GM19240 (cell line): ENCODE results near the gene USP46.

Experiments
- DNase-seq: peaks from one replicate; pipeline ENCODE4 v3.0.0; 2011; ENCODE audit warnings: low spot score; ENCODE audit not compliant: insufficient read length

Gene USP46

DNA sequence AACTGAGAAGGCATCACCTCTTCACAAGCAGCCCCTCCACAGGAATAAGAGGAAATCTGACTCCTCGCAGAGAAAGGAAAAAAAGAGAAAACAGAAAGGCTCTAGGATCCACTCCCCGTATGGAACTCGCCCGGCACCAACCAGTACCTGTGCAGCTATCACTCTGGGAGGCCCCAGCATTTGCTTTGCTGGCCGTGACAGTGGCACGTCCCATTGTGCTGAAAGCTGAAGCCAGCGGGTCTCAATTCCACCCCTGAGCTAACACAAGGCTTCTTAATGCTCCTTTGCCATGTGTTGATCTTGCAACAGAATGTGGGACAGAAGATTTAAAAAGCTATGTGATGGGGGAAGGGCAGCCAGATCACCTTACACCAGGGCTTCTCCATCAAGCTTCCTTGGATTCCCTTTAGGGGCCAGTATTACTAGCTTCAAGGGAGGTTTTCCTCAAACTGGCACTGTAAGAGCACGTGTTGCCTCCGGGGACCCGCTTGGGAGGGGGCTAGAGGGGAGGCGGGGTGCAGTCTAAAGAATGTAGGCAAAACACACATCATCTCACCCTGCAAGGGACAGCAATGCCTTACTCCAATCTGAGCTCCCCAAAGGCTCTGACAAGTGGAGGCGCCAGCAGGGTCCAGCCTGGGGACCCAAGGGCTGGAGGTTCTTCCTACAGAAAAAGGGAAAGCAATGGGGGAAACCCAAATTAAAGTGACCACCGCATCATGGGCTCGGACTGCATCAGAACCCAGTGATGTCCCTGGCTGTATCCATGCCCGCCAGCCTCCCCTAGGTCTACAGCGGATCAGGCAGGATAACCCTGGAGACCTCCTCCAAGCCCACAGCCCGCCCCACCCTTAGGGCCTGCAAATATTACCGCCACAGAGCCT lies 1.2 kb downstream of the USP46 start:
- DNase-seq: no peak

DNA sequence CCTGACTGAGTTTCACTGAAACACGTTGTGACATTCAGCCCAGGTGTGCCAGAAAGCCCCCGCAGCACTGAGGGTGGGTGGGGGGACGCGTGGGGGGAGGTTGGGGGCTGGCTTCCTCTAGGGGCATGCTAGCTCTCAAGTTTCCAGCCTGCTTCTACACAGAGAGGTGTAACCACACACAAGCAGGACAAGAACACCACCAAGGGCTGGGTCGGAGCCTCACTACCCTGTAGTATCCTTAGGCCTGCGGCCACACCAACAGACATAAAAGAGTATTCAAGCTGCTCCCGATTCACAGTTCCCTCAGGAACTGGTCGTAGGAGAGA lies 1.8 kb downstream of the USP46 start:
- DNase-seq: no peak

DNA sequence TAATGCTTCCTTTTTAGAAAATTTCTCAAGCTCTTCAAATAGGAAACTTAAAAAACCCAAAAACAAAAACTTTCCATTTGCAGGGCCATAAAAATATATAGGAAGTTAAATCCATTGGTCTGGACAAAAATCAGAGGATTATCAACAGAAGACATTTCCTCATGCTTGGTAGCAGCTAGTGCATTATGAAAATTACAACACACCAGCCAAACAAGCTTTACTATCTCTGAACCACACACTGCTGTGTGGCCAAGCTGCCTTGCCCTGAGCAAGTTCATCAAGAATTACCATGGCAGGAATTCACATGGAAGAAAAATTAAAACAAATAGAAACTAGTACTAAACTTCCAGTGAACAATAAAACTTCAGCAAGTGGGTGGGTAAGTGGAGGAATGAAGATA lies 3.6 kb downstream of the USP46 start:
- no peak for DNase-seq

DNA sequence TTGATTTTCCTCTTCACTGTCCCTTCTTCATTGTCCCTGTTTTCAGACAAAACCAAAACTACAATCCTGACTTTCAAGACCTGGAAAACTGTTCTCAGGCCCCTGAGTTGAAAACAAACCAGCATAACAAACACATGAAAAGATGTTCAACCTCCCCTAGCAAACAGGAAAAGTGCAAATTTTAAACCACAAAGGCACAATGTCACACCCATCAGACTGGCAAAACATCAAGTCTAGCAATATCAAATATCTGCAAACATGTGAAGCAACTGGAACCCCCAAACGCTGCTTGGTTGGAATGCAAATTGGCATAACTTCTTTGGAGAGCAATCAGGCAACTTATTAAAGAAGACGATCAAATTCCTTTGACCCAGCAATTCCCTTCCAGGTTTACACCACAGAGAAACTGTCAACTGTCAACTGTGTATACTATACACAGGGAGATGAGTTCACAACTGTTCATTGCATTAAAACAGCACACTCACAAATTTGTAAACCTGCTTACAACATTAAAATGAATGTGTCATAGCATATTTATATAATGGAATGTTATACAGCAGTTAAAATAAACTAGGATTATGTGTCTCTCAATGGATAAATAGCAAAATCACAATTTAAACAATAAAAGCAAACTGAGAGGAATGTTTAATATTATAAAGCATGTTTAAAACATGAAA lies 7.0 kb downstream of the USP46 start:
- no peak for DNase-seq

DNA sequence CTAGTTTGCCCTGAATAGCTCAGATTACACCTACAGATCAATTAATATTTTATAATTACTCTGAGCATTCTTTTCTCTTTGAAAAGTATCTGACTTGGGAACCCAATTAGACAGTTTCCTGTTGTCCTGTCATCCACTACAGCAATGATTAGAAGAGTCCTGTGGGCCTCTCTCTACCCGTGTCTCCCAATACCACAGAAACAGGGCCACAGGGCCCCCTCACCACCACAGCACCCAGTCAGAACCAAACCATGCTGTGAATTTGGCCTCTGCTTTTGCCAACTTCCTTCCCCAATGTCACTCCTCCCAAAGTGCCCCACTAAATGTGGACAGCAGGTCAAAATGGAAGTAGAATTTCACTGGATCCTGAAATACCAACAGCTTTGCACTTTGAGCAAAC lies 10.3 kb downstream of the USP46 start:
- no peak for DNase-seq

DNA sequence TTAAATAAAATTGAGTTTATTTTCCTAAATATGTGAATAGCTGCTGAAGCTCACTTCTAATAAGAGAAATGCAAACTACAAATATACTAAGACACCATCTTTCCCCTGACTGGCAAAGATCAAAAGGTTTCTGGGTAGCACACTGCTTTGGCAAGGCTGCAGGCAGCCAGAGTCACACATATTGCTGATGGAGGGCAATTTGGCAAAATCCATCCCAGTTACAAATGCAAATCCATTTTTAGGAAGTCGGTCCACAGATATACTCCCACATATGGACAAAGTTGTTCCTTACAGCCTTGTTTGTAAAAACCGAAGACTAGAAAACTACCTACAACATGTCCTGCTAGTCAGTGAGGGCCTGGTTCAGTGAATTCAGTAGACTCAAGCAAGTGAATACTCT lies 12.4 kb downstream of the USP46 start:
- no peak for DNase-seq

DNA sequence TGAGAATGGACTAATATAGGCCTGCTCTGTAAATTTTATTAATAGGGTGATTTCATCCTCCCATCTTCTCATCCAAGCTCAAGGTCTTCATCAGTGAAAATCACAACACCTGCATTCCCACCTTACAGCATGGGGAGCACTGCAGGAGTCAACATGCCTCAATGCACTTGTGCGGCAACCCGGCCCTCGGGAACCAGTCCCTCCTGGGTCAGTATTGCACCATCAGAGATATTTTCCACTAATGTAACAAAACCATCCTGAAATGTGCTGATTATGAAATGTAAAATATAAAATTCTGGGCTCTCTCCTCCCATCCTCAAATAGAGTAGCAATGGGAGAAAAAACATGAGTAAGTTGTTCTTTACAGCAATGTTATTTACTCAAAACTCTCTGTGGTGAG lies 13.0 kb downstream of the USP46 start:
- no peak for DNase-seq

DNA sequence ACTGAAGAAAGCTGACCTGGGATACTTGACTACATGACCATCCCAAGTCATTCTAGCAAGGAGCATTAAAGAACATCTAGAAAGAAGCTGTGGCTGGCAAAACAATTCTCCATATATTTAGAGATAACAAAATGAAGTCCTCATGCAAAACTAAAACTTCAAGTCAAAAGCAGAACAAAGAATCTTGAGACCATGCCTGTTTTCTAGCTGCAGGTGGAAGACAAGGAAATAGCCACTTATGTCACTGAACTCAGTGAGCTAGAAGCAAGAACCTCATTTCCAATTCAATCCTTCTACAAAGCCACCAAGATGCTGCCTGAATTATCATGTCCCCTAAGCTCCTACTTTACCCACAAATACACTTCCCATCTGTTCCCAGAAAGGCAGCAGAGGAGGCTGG lies 13.8 kb downstream of the USP46 start:
- no peak for DNase-seq

DNA sequence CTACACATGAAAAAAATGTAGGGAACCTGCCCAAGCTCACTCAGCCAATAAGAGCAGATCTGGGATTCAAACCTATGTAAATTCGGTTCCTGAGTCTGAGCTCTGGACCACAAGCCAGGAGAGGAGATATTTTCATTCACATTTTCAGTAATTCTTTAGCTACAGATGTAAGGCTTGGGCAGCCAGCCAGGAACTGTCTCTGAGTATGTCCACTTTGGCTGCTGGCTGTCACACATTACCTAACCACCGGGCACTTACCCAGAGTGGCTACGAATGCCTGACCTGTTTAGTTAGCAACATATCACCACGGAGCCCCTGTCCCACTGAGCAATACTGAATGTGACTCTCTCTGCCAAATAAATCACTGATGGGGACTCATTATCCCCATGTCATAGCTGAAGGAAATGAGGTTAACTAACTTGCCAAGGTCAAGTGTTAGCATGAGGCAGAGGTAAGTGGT lies 15.3 kb downstream of the USP46 start:
- no peak for DNase-seq

DNA sequence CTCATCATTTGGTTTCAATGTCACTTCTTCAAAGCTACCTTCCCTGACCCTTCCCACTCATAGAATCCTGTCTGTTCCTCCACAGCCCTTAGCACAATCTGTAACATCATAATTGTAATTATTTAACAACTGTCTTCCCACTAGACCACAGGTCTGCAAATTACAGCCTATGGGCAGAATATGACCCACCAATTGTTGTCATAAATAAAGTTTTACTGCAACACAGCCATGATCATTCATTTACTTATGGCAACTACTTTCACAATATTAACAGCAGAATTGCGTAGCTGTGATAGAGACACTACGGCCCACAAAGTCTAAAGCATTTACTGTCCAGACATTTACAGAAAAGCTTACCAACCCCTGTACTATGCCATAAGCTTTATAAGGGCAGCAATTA lies 15.9 kb downstream of the USP46 start:
- no peak for DNase-seq

DNA sequence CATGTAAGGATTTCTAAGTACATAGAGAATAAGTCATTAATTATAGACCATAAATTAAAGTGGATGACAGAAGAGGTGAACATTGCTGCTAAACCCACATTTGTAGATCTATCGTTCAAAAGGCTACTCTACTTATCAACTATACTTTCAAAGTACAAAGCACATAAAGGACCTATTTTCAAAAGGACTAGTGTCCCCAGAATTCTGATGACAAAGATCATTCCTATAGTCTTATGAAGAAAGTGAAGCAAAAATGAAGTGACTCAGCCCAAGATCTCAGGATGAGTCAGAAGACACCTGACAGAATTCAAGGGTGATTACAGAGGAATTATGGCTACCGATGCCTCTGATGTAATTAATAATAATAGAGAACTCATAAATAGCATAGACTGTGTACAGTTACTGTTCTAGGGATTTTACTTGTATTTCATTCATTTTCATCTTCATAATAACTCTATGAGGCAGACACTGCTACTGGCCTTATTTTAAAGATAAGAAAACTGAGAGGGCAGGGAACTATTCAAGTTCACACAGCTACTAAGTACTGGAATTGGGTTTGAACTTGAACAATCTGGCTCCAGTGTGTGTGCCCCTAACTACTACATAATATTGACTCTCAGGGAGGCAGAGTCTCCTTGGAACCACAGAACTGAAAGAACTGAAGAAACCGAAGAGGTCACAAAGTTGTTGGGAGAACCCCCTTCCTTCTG lies 17.1 kb downstream of the USP46 start:
- DNase-seq: no peak

DNA sequence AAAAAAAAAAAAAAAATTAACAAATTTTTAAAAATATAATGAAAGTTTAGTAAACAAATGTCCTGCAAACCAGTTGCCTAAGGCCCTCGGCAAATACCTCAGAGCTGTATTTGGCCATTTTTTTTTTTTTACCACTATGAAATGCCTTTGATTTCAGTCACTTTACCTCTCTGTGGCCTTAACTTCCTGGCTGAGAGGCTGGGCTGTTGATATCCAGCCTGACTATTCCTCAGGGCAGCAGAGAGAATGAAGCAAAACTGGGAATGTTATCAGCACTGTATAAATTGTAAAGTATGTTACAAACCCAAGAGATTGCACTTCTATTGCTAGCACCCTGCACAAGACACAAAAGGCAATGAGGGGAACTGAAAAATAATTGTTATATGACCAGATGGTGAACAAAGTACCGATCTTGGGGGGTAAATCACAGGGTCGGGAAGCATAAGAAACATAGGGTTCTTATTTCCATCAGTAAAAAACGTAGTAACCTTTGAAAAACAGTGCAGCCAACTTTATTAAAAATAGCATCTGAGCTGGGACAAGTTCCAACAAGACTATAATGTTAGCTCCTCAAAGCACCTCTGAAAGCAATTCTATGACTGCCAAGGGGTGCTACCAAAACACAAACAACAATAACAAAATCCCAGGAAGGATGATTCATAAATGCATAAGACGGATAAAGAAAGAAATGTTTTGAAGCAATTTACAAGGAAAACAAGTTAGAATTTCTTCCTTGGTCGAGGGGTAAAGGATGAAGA lies 18.1 kb downstream of the USP46 start:
- no peak for DNase-seq

DNA sequence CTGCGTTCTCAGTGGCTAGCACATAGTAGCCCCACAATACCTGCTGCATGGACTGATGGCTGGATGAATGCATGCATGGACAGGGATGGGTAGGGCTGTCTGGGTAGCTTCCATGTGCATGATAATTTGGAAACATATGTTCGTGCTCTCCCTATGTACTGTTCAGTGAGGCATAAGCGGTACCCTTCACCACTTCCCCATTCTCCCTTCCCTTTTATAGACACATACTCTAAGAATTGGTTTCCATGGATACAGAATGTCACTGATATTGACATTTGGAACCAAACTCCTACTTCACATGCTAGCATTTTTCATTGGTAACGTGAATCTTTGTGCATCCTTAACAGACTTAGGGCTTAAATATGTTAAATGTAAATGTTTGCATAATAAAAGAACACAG lies 20.4 kb downstream of the USP46 start:
- DNase-seq: no peak

DNA sequence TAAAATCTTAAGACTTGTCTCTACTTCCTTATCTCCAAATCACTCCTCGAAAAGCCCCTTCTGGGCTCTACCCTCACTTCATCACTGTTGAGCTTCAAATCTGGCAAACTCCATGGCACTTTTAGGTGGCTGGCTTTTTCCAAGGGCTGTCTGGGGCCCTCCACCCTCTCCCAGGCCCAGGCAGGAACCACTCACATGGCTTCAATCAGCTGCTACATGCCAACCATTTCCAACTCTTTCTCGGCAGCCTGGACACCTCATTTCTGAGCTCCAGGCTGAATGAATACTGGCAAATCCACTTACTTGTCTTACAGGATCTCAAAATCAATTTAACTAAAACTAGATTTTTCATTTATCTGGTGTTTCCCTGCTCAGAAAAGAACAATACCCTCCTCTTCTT lies 22.0 kb downstream of the USP46 start:
- DNase-seq: no peak

DNA sequence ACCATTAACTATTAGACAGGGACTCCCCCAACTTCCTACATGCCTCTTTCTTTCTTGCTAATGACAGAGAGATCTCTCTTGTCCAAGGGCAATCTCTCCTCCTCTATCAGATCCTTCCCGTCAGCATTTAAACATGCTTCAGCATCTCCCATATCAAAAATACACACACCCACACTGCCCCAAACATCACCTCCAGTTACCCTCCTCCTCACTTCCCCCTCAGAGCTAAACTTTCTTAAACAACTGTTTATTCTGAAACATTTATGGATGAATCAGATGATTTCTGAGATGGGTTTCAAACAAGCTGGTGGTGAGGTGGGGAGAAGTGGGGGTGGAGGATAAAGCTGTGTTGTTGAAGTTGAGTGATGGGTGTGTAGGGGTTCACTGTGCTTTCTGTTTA lies 23.5 kb downstream of the USP46 start:
- DNase-seq: no peak

DNA sequence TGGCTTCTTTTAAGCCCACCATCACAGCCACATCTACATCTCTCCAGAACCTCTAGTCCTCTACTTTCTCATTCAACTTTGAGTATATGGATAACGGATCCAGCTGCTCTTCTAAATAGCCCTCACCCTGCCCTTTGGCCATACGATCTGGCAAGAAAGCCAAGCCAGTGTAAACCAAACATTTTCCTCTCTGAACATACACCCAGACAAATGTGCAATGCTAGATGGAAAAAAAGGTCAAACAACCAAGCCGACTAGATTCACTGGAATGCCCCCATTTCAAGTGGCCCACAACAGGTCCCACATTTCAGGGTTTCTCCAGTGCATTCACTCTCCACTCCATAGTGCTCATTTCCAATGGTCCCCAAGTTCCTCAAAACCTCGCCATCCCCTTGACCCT lies 24.0 kb downstream of the USP46 start:
- DNase-seq: no peak

DNA sequence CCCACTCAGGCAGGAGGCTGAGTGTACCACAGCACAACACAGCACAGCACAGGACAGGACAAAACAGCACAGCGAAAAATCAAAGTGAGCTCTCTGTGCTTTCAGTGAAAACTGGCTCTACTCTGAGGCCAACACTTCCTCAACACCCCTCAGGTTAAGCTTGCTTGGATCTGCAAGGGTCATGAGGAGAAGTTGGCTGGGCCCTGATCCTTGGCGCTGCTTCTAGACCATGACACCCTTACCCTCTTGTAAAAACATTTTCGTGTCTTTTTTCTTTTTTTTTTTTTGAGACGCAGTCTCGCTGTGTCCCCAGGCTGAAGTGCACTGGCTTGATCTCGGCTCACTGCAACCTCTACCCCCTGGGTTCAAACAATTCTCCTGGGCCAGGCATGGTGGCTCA lies 25.3 kb downstream of the USP46 start:
- DNase-seq: no peak

DNA sequence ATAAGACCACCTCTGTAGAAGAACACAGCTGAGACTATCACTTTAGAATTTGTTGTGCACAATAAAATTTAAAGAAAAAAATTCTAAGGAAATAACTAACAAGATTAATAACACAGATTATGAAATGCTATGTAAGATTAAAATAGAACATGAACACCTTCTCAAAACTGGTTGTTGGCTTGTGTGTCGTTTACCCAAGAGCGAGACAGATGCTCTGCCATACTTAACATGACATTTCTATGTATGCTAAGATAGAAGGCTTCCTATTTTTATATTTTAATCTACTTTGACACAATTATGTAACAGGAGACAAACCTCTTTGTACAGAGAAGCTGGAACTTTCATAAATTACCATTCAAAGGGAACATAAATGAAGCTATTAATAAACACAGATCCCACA lies 30.1 kb downstream of the USP46 start:
- no peak for DNase-seq

DNA sequence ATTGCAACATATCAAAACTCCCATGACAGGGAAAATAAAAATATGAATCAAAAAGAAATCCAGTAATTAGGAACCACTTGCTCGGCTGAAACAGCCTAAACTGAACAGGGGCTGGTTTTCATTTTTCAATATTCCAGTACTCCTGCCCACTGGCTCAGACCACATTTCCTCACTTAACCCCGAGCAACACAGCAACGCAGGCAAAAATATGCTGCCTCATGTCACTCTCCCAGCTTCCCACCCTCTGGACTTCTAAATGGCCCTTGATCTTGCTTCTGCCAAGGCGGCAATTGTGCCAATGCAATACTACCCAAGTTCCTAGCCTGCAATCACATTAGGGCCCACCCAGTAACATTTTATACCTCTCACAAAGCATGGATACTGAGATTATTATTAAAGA lies 30.6 kb downstream of the USP46 start:
- no peak for DNase-seq

DNA sequence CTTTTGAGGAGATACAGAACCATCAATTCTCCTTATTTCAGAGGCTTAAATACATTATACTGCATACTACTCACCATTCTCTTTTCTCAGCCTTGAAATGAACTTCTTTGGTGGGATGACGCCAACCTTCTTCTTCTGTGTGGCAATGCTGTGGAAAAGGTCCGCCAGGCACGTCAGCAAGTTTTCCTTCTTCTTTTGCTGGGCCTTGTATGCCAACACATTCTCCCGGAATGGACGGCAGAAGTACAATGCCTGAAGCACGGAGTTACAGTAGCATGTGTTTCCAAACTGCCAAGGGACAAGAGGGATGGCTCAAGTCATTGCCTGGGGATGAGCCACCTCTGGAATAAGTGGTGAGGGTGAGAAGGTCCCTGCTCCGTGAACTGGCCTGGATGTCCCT lies 31.2 kb downstream of the USP46 start:
- DNase-seq: no peak

DNA sequence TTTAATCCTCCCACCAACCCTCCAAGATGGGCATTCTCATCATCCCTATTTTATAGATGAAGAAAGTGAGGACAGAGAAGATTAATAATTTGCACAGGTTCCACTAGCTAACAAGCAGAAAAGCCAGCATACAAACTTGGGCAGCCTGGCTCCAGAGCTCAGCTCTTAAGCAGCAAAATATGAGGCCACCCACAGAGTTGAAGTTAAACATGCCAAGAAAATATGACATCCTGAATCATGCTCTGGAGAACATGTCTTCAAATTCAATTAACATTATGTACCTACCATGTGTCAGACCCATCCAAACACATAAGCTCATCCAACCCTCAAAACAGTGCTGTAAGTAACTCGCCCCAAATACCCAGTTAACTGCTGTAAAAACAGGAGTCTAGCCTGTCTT lies 33.9 kb downstream of the USP46 start:
- DNase-seq: no peak

DNA sequence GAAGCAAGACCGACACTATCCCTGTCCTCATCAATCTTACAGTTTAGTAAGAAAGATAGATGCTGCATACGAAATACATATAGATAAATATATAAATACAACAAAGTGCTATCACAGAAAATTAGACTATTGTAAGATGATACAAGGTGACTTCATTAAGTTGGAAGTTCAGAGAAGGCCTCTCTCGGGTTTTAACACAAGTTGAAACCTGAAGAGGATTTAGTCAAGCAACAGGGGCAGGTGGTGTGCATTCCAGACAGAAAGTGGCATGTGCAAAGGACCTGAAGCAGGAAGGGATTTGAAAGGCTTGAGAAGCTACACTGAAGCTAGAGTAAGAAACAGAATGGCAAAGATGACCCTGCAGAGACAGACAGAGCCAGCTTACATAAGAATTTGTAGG lies 36.5 kb downstream of the USP46 start:
- DNase-seq: no peak
